Erythroblast (primary cell): ENCODE data around the gene CSNK1A1.
"Not testable (repeated sequence)": the region's sequence is repeated elsewhere in the genome, so short reads cannot be mapped to it uniquely, and the experiment has no call there.

Source experiments
- DNase-seq, 2 experiments: peaks; one replicate each; lab custom pipeline; 2025; lab: John Stamatoyannopoulos, UW
- GATA1 ChIP-seq: IDR thresholded peaks from 2 replicates; pipeline ENCODE4 v1.6.1; 2011; ENCODE audit warnings: low read depth, mild to moderate bottlenecking, control low read depth, low read length, moderate library complexity
- POLR2A ChIP-seq: IDR thresholded peaks from 2 replicates; pipeline ENCODE4 v1.6.1; 2011; ENCODE audit warnings: mild to moderate bottlenecking, low read length

CSNK1A1 gene

DNA sequence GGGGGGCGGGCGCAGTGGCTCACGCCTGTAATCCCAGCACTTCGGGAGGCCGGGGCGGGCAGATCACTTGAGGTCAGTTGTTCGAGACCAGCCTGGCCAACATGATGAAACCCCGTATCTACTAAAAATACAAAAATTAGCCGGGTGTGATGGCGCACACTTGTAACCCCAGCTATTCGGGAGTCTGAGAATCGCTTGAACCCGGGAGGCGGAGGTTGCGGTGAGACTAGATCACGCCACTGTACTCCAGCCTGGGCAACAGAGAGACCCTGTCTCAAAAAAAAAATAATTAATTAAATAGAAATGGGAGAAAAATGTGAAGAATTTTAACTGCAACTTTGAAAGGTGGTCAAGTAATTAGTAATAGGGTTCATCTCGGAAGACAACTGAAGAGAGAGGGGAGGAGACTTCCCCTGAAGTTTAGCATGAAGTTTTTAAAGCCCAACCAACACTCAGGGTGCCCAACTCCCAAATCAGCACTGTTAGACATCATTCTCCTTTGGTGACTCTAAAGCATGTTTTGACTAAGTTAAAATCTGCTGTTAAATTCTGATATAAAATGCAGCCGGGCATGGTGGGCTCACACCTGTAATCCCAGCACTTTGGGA, 1.4 kb upstream of the CSNK1A1 start:
- no peak for DNase-seq
- no peak for TF ChIP-seq POLR2A
- no peak for TF ChIP-seq GATA1

DNA sequence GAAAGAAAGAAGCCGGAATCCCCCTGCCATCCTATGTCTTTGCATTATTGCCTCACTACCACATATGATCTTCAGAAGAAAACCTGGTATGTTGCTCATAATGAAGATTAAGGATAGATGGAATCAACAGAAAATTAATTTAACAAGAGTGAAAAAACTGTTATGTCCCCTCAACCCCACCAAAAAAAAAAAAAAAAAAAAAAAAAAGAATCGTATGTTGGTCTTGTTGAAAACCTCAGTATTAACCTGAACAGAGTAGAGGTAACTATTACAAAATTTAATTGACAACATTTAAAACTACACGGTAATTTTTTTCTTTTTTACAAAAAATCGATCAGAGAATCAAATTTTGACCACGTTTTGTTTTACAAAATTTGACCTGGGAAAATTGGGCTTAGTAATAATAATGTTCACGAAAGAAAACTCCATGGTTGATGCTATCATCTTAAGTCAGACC, 827 bp upstream of the CSNK1A1 start:
- DNase-seq, result no peak
- TF ChIP-seq POLR2A (no peak), GATA1 (no peak)

DNA sequence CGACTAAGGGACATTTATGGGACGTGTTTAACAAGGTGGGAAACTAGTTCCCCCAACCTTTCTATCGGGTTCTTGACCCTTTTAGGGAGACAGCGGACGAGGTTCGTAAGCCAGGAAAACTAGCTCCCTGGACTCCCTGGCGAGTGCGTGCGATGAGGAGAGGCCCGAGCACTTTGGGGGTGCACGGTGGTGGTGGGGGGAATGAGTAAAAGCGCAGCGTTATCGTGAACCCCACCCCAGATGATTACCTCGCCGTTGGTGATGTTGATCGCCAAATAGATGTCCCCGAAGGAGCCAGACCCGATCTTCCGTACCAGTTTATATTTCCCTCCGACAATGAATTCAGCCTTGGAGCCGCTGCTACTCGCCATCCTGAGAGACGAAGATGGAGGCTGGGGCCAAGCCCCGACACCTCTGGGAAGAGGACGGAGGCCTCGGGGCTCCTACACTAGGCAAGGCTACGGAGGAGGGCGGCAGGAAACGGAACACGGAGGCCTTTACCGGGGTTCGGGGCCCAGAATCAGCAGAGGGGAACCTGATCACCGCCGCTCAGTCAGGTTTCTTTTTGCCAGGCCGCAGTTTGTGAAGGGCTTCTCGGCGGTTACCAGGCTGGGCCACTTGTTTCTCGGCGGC, 529 bp downstream of the CSNK1A1 start:
- peak; percentile 73 to 84 for DNase-seq
- TF ChIP-seq POLR2A (no peak), GATA1 (no peak)

DNA sequence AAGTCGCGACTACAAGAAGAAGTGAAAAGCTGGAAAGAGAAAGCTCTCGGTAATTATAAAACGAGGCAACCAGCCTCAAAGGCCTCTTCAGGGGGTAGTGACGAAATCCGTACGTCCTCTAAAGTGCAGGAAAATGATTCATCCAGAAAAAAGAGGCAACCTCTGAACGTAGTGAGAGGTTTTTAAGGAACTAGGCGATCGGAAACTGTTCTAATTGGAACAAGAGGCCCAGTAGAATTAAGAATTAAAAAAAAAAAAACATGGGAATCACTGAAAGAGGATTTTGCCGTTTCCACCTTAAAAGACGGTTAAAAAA, 1.0 kb downstream of the CSNK1A1 start:
- no peak for TF ChIP-seq POLR2A
- TF ChIP-seq GATA1, result no peak
- peak; percentile 65 to 79 for DNase-seq

GRCh38 chr5:149549461-149550267, 1.6 kb downstream of the CSNK1A1 start:
- DNase-seq, result peak; percentile 77 to 88
- peak; percentile 55 for TF ChIP-seq POLR2A
- TF ChIP-seq GATA1, result no peak

- TF ChIP-seq GATA1, result no peak
- TF ChIP-seq POLR2A, result no peak
- no peak for DNase-seq
Measured at GRCh38 chr5:149546974-149547373, 4.3 kb downstream of the CSNK1A1 start.

DNA sequence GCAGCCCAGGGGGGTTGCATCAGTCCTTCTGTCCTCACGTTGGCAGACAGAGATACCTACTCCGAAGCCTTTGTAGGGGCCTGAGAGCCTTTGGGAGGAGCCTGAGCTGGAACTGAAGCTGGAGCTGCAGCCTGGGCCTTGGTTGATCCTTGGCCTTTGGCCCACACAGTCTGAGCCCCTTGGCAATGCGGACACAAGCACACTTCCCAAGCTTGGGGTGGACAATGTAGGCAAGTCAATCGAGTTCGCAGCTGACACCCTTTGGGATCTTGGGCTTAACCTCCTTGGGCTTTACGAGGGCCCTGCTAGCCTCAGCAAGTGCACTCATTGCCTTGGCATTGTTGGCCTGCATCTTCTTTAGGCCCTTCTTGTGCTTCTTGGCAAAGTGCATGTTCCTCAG, 5.9 kb downstream of the CSNK1A1 start:
- TF ChIP-seq GATA1 (no peak), POLR2A (peak; percentile 19)
- DNase-seq, result peak in 1 of 2 experiments; percentile 12

DNA sequence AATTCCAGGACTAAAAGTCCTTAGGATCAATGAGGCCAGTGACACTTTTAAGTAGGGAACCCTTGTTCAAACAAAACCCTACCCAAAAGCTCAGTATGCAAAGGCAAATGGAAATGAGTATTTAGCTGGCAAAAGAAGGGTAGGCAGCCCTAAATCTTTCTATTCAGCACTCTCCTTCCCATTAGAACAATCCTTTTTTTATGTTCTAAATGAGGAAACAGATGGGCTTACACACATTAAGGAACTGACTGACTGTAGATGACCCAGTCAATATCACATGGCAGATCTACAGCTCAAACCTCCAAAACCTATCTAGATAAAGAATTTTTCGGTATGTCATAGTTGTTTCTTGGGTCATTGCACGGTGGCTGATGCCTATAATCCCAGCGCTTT, 7.2 kb downstream of the CSNK1A1 start:
- TF ChIP-seq POLR2A (no peak), GATA1 (no peak)
- DNase-seq, result peak; percentile 40 to 42

- peak; percentile 8 for TF ChIP-seq POLR2A
- TF ChIP-seq GATA1, result no peak
- DNase-seq, result peak; percentile 61 to 77
Measured at GRCh38 chr5:149543361-149544027, 7.7 kb downstream of the CSNK1A1 start.

DNA sequence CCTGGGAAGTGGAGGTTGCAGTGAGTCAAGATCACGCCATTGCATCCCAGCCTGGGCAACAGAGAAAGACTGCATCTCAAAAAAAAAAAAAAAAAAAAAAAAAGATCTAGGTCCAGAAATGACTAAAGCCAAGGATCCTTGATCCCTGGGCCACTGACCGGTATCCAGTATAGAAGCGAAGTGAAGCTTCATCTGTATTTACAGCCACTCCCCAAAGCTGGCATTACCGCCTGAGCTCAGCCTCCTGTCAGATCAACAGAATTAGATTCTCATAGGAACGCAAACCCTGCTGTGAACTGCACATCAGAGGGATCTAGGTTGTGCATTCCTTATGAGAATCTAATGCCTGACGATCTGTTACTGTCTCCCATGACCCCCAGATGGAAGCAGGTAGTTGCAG, 9.3 kb downstream of the CSNK1A1 start:
- no peak for TF ChIP-seq POLR2A
- no peak for TF ChIP-seq GATA1
- no peak for DNase-seq

DNA sequence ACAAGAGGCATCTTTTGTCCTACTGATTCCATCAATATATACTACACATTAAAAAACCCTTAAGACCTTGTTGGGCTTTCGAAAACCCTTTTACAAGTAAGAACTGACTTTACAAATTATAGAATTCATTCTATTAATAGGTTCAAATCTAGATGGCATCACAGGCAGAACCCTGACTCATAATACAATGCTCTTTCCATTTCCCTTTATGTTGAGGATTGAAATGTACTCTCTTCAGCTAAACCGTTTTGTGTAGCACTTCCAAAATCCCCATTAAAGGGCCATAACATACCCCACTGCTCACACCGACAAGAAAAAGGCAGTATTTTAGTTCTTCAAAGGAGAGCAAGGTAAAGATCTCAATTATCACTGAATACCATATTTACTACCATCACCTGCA, 11.2 kb downstream of the CSNK1A1 start:
- TF ChIP-seq GATA1, result no peak
- no peak for TF ChIP-seq POLR2A

GRCh38 chr5:149537374-149537975, 13.8 kb downstream of the CSNK1A1 start:
- no peak for TF ChIP-seq GATA1
- no peak for TF ChIP-seq POLR2A
- DNase-seq, result no peak

More for the DNA sequence above, 11.2 kb downstream of the CSNK1A1 start:
- no peak for DNase-seq

DNA sequence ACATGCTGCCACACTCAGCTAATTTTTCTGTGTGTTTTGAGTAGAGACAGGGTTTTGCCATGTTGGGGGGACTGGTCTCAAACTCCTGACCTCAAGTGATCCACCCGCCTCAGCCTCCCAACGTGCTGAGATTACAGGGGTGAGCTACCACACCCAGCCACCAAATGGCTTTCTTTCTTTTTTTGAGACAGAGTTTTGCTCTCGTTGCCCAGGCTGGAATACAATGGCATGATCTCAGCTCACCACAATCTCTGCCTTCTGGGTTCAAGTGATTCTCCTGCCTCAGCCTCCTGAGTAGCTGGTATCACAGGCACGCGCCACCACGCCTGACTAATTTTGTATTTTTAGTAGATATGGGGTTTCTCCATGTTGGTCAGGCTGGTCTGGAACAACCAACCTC, 15.5 kb downstream of the CSNK1A1 start:
- DNase-seq, result not testable (repeated sequence)

- no peak for DNase-seq
- TF ChIP-seq GATA1, result no peak
Measured at GRCh38 chr5:149532413-149532812, 18.8 kb downstream of the CSNK1A1 start.
